GM19239 (cell line): ENCODE results near the gene GGACT.

Experiments used
- DNase-seq: peaks from one replicate; pipeline ENCODE4 v3.0.0; 2011; ENCODE audit warnings: low spot score; ENCODE audit not compliant: insufficient read length
- FAIRE-seq: peaks from 2 replicates; lab custom pipeline; 2011; peaks lifted over from hg19 to GRCh38; lab: Jason Lieb, UNC

Gene GGACT

GRCh38 chr13:100560498-100561157, 28.0 kb downstream of the GGACT start:
- FAIRE-seq: no peak

GRCh38 chr13:100559886-100560285, 28.7 kb downstream of the GGACT start:
- DNase-seq (no peak), FAIRE-seq (no peak)

More at GRCh38 chr13:100560498-100561157, 28.0 kb downstream of the GGACT start:
- DNase-seq: no peak

GRCh38 chr13:100552755-100553154, 35.8 kb downstream of the GGACT start:
- no peak for FAIRE-seq
- no peak for DNase-seq

GRCh38 chr13:100549316-100549715, 39.3 kb downstream of the GGACT start:
- no peak for FAIRE-seq
- no peak for DNase-seq

GRCh38 chr13:100547791-100548201, 40.8 kb downstream of the GGACT start:
- FAIRE-seq (no peak), DNase-seq (no peak)

- FAIRE-seq (no peak), DNase-seq (no peak)
These were observed 41.7 kb downstream of the GGACT start for GRCh38 chr13:100546713-100547405.

- FAIRE-seq: no peak
- DNase-seq: no peak
These were observed 42.9 kb downstream of the GGACT start for GRCh38 chr13:100545684-100546061.

GRCh38 chr13:100544866-100545683, 43.5 kb downstream of the GGACT start:
- DNase-seq (no peak), FAIRE-seq (no peak)

GRCh38 chr13:100543872-100544602, 44.6 kb downstream of the GGACT start:
- DNase-seq (no peak), FAIRE-seq (no peak)

GRCh38 chr13:100542826-100543156, 45.8 kb downstream of the GGACT start:
- peak; percentile 93 for FAIRE-seq
- peak; percentile 34 for DNase-seq

GRCh38 chr13:100541897-100542825, 46.4 kb downstream of the GGACT start:
- DNase-seq (no peak), FAIRE-seq (no peak)

GRCh38 chr13:100540621-100541020, 48.0 kb downstream of the GGACT start:
- DNase-seq (no peak), FAIRE-seq (no peak)

- no peak for FAIRE-seq
- no peak for DNase-seq
These were observed 50.6 kb downstream of the GGACT start for GRCh38 chr13:100537951-100538462.

GRCh38 chr13:100537486-100537885, 51.1 kb downstream of the GGACT start:
- DNase-seq (no peak), FAIRE-seq (no peak)

- FAIRE-seq (no peak), DNase-seq (no peak)
These were observed 51.9 kb downstream of the GGACT start for GRCh38 chr13:100536643-100537180.

GRCh38 chr13:100535426-100536135, 53.0 kb downstream of the GGACT start:
- no peak for DNase-seq
- no peak for FAIRE-seq

GRCh38 chr13:100534911-100535310, 53.7 kb downstream of the GGACT start:
- FAIRE-seq: no peak

GRCh38 chr13:100534147-100534843, 54.3 kb downstream of the GGACT start:
- DNase-seq: no peak

More at GRCh38 chr13:100534911-100535310, 53.7 kb downstream of the GGACT start:
- no peak for DNase-seq

More at GRCh38 chr13:100534147-100534843, 54.3 kb downstream of the GGACT start:
- FAIRE-seq: no peak
